Lower lobe of right lung (tissue), 2 donors: Measurements from ENCODE around the gene TNNI3. TPM values are rescaled to one million over a fixed set of nuclear protein-coding genes. Genes with fewer than 3 reads are reported as not detected.
A peak's percentile ranks its signal among the peaks of the same experiment; 100 is the strongest.

Experiments used
- ATAC-seq, 2 donors: fragments of 200-7000 bp; cut with Tn5 transposase; one replicate each; pipeline ENCODE4 v1.9.1; 2020 to 2022; ENCODE audit warnings: mild to moderate bottlenecking in 2 of 2, moderate library complexity in 2 of 2
- DNase-seq: peaks from one replicate; pipeline ENCODE4 v3.0.0-alpha.2; 2020
- H3K27ac ChIP-seq: fragments of 200-600 bp; one replicate; pipeline ENCODE4 v1.8.0; 2022
- H3K27me3 ChIP-seq: fragments of 200-600 bp; one replicate; pipeline ENCODE4 v1.8.0; 2022; ENCODE audit warnings: low read depth
- H3K36me3 ChIP-seq: fragments of 200-600 bp; one replicate; pipeline ENCODE4 v1.8.0; 2022; ENCODE audit warnings: mild to moderate bottlenecking
- H3K4me1 ChIP-seq: fragments of 200-600 bp; one replicate; pipeline ENCODE4 v1.8.0; 2022
- H3K4me3 ChIP-seq: fragments of 200-600 bp; one replicate; pipeline ENCODE4 v1.8.0; 2022; ENCODE audit warnings: mild to moderate bottlenecking
- H3K9me3 ChIP-seq: fragments of 200-600 bp; one replicate; pipeline ENCODE4 v1.8.0; 2022
- intact Hi-C: fragments of 100-400 bp; cut with DNase I; formaldehyde crosslinking; loops from one replicate; pipeline ENCODE4 v1.11.0; 2022
- total RNA-seq: library from RNA; stranded (reverse); fragmentation: NEBNext Ultra II Directional; extraction: Animal tissue kit (Norgen Biotek cat#: 25700); gene quantifications from one replicate; pipeline ENCODE4 v1.2.1, GENCODE V29; 2021
- TF ChIP-seq, protein P1 (sequence below): fragments of 200-600 bp; IDR thresholded peaks from one replicate; pipeline ENCODE4 v1.8.0; 2022; ENCODE audit warnings: antibody characterized with exemption, mild to moderate bottlenecking
- donor health status: DM: no; HTN: yes; CAD: no; lungs with severe emphysema.

Gene TNNI3
- total RNA-seq, 1 donor from 2014 or later: 2.3 TPM

- Histone ChIP-seq H3K4me3 (no peak overlapping the region), H3K36me3 (no peaks in the 10 kb centered on the region), H3K4me1 (peaks cover 14% of the 10 kb centered on the region), H3K9me3 (no peaks in the 10 kb centered on the region), H3K27ac (no peak overlapping the region), H3K27me3 (peaks cover 80% of the 10 kb centered on the region)
- ATAC-seq: no peak
- intact Hi-C loops: no loop called here
- DNase-seq: no peak
- TF ChIP-seq, protein P1, sequence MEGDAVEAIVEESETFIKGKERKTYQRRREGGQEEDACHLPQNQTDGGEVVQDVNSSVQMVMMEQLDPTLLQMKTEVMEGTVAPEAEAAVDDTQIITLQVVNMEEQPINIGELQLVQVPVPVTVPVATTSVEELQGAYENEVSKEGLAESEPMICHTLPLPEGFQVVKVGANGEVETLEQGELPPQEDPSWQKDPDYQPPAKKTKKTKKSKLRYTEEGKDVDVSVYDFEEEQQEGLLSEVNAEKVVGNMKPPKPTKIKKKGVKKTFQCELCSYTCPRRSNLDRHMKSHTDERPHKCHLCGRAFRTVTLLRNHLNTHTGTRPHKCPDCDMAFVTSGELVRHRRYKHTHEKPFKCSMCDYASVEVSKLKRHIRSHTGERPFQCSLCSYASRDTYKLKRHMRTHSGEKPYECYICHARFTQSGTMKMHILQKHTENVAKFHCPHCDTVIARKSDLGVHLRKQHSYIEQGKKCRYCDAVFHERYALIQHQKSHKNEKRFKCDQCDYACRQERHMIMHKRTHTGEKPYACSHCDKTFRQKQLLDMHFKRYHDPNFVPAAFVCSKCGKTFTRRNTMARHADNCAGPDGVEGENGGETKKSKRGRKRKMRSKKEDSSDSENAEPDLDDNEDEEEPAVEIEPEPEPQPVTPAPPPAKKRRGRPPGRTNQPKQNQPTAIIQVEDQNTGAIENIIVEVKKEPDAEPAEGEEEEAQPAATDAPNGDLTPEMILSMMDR: no peak
Measured at GRCh38 chr19:55169136-55169535, 11.6 kb upstream of the TNNI3 start.

DNA sequence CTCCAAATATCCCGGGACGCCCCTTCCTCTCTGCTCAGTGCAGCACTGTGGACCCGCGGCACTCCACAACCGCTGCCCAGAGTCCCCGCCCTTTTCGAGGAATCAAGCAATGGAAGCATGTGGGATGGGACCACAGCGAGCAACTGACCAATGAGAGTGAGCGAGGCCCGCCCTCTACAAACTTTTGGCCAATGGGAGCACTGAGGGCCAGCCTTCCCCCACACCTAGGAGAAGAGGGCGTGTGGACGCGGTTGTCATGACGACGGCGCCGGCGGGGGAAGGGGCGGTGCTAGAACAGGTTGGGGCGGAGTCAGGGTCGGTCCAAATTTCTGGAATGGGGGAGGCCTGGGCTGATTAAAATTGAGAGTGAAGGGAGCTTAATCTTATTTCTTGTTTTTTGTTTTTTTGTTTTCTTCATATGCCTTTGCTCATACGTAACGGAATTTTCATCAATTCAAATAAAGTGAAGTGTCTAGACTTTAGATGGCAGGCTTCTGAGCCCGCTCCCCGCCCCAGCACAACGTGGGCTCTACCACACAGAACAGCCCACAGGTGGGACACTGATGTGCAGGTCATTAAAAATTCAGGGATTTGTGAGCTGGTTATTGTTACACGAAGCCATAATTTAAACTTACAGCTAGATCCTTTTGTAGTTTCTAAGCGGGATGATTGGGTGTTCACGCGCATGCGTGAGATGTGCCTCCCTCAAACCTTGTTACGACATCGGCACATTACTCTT, 9.2 kb upstream of the TNNI3 start, which contains the start of gene DNAAF3:
TSS of gene DNAAF3 (minus strand) at position 84 of the 739 bp plus-strand sequence. CDS start 200 bp downstream, outside the sequence.
- Histone ChIP-seq H3K9me3 (no peaks in the 10 kb centered on the region), H3K4me1 (peaks cover 7% of the 10 kb centered on the region), H3K27me3 (peaks cover 77% of the 10 kb centered on the region), H3K4me3 (peak within 1 kb of the TSS; percentile 51), H3K27ac (peak within 1 kb of the TSS; percentile 36), H3K36me3 (no peaks in the 10 kb centered on the region)
- intact Hi-C loops: no loop called here
- TF ChIP-seq, protein P1: no peak
- DNase-seq (peak; percentile 94), ATAC-seq (peak; percentile 98 to 99)

DNA sequence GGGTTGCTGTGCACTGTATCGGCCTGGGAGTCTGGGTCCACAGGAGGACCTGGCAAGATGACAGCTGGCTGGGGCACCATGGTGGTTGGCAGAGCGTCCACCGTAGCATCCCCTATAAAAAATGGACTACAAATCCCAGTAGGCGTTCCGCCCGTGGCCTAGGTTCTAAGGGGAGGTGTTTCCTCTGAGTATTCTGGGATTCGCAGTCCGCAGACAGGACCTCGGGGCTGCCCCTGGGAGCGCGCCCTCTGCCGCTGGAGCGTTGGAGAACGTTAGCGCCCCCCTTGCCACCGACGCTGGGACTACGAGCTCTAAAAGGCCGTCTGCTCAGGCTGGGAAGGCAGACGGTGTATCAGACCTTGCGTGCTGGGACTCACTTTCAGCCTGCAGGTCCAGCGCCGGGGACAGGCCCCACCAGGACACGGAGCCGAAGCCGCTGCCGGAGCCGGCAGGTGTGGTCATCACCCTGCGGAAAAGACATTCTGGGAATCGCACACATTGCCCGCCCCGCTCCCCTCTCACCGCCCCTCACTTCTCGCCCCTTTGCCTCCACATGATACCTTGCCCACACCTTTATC, 8.5 kb upstream of the TNNI3 start:
- intact Hi-C loops: no loop called here
- Histone ChIP-seq H3K27ac (peak overlapping the region; percentile 36), H3K4me3 (peak overlapping the region; percentile 51), H3K27me3 (peaks cover 80% of the 10 kb centered on the region), H3K4me1 (peaks cover 7% of the 10 kb centered on the region), H3K9me3 (no peaks in the 10 kb centered on the region), H3K36me3 (no peaks in the 10 kb centered on the region)
- TF ChIP-seq, protein P1: peak; percentile 35
- DNase-seq (no peak), ATAC-seq (peak; percentile 77 to 79)

DNA sequence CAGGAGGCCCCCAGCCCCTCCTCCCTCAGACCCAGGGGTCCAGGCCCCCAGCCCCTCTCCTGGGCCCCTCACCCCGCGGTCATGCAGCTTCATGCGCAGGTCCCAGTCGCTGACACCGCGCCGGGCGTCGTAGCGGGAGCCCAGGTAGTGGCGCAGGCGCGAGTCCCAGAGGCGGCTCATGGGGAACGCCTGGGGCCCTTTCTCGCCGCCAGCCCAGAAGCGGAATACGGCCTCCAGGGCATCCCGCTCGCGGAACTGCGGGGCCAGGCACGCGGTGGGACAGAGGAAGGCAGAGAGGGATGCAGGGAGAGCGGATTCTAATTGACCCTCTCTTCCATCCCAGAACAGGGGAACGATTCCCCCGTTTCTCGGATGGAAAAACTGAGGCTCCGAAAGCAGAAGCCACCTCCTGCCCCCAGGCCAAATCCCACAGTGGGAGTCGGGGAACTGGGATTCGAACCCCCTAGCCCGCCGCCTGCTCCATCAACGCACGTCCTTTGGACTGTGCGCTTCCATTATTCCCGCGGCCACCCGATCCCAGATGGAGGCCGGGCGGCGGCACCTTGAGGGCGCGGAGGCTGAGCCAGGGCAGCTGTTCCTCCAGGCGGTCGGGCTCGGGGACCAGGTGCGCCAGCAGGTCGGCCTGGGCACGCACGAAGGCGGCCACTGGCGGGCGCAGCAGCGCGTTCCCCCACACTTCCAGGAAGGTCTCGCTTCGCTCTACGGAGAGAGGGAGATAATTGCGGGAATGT, 4.2 kb upstream of the TNNI3 start:
- TF ChIP-seq, protein P1: no peak
- H3K36me3 ChIP-seq: no peaks in the 10 kb centered on the region
- DNase-seq (no peak), ATAC-seq (no peak)
- peaks cover under 1% of the 10 kb centered on the region for H3K4me1 ChIP-seq
- H3K9me3 ChIP-seq: no peaks in the 10 kb centered on the region
- peaks cover 73% of the 10 kb centered on the region for H3K27me3 ChIP-seq
- intact Hi-C loops: no loop called here
- H3K27ac ChIP-seq: no peak overlapping the region
- H3K4me3 ChIP-seq: no peak overlapping the region

DNA sequence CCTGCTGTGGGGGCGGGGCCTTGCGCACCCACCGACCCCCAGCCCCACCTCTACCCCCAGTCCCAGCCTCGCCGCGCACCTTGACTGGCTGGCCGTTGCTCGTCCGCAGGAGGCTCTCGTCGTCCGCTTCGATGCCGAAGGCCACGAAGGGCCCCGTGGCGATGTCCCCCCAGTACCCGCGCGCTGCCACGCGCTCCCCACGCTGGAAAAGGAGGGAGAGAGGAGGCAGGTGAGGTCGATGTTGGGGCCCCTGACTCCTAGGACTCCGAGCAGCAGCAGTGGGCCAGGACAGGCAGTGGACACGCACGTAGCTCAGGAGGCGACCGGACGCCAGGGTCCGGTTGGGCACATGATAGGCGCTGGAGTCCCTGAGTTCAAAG, 3.4 kb upstream of the TNNI3 start:
- H3K4me1 ChIP-seq: peaks cover 8% of the 10 kb centered on the region
- H3K27ac ChIP-seq: no peak overlapping the region
- H3K27me3 ChIP-seq: peaks cover 73% of the 10 kb centered on the region
- TF ChIP-seq, protein P1: no peak
- H3K9me3 ChIP-seq: no peaks in the 10 kb centered on the region
- no peak overlapping the region for H3K4me3 ChIP-seq
- intact Hi-C loops: no loop called here
- no peaks in the 10 kb centered on the region for H3K36me3 ChIP-seq
- no peak for ATAC-seq
- no peak for DNase-seq
